ENCODE results near the gene SACS.

The SACS gene

DNA sequence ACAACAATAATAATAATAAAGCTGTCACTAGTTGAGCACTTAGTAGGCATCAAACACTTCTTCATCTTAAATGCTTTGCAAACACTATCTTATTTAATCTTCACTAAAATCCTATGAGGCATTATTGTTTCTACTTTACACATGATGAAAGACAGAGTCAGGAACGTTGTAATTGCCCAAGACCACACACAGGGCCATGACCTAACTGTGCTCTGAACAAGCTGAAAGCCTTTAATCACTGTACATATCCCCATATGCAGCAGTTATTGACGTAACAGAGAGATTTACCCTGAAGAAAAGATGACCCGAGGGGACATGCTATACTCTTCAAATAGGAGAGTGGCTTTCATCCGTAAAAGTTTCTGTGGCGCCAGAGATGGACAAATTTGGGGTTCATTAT is 53.0 kb downstream of the SACS start:
- Histone ChIP-seq H4K91ac (ENCODE audit: low read length) (no peak overlapping the region), H2AFZ (ENCODE audit: low read depth, low read length) (no peak overlapping the region), H3K4ac (ENCODE audit: low read depth in 1 of 2, low read length in 2 of 2) (no peak overlapping the region), H3K4me2 (ENCODE audit: low read length, poor library complexity, severe bottlenecking) (no peak overlapping the region), H2BK120ac (ENCODE audit: low read depth, low read length) (no peak overlapping the region), H3K18ac (ENCODE audit: low read depth in 1 of 2, low read length in 2 of 2) (no peak overlapping the region), H2AK5ac (ENCODE audit: low read length, severe bottlenecking) (no peak overlapping the region), H2BK15ac (ENCODE audit: low read depth, poor library complexity, severe bottlenecking) (no peak overlapping the region), H2BK12ac (ENCODE audit: low read length in 2 of 2) (no peak overlapping the region), H3K27me3 (ENCODE audit: control insufficient read depth in 1 of 2, insufficient read depth in 1 of 2, low read length in 2 of 2) (no peaks in the 10 kb centered on the region), H3K9ac (ENCODE audit: low read length) (no peak overlapping the region), H3K14ac (ENCODE audit: low read length in 2 of 2) (no peak overlapping the region), H3K27ac (ENCODE audit: low read length, poor library complexity, severe bottlenecking) (no peak overlapping the region), H3K36me3 (ENCODE audit: control insufficient read depth in 1 of 2, insufficient read depth in 2 of 2, low read depth in 1 of 2, low read length in 2 of 2) (no peaks in the 10 kb centered on the region), H3K4me3 (ENCODE audit: insufficient read depth in 1 of 2, low read depth in 1 of 2, low read length in 2 of 2) (no peak overlapping the region), H3K79me1 (replicated peaks; ENCODE audit: low read length, poor library complexity, severe bottlenecking) (peaks cover 5% of the 10 kb centered on the region), H2BK5ac (ENCODE audit: low read depth, low read length, poor library complexity, severe bottlenecking) (no peak overlapping the region), H4K8ac (ENCODE audit: low read length) (no peak overlapping the region), H3K23ac (ENCODE audit: low read length in 2 of 2) (no peak overlapping the region), H3K9me3 (ENCODE audit: control insufficient read depth, low read length) (no peaks in the 10 kb centered on the region), H3K4me1 (ENCODE audit: control insufficient read depth, insufficient read depth, low read depth, low read length) (peaks cover 13% of the 10 kb centered on the region)
- peak; percentile 60 for DNase-seq
- WGBS = 84% methylated on average over 4 of the region's 5 CpGs

DNA sequence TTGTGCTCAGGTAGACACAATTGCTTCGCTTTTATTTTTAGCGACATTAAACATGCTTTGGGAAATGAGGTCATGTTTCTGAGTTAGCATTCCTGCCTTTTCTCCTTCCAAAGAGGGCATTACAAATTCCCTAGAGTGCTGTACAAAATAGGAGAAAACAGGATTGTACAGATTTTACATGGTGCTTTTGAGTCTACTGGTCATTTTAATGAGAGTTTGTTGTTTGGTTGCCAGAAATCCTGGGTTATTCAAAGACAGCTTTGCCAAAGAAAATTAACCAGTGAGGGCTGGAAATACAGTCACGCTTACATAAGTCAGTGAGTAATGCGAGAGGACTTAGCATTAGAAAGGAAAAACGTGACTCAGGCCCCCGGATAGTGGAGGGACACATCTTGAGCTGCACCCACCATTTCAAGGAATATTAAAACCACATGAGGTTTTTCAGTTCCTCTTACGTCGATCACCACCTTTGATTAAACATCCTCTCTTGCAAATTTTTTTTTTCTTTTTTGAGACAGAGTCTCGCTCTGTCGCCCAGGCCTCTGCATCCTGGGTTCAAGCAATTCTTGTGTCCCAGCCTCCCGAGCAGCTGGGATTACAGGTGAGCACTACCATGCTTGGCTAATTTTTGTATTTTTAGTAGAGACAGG is 55.4 kb downstream of the SACS start:
- H3K4me1 ChIP-seq (ENCODE audit: control insufficient read depth, insufficient read depth, low read depth, low read length) = peaks cover 17% of the 10 kb centered on the region
- no peak overlapping the region for H2BK120ac ChIP-seq (ENCODE audit: low read depth, low read length)
- no peak overlapping the region for H3K23ac ChIP-seq (ENCODE audit: low read length in 2 of 2)
- H3K9ac ChIP-seq (ENCODE audit: low read length) = peak overlapping the region; percentile 65
- peaks cover 4% of the 10 kb centered on the region for H3K79me1 ChIP-seq (replicated peaks; ENCODE audit: low read length, poor library complexity, severe bottlenecking)
- no peak overlapping the region for H4K91ac ChIP-seq (ENCODE audit: low read length)
- H3K4me3 ChIP-seq (ENCODE audit: insufficient read depth in 1 of 2, low read depth in 1 of 2, low read length in 2 of 2) = no peak overlapping the region
- WGBS = 44% methylated on average over 11 of the region's 11 CpGs
- H3K4me2 ChIP-seq (ENCODE audit: low read length, poor library complexity, severe bottlenecking) = no peak overlapping the region
- H2AFZ ChIP-seq (ENCODE audit: low read depth, low read length) = no peak overlapping the region
- H3K18ac ChIP-seq (ENCODE audit: low read depth in 1 of 2, low read length in 2 of 2) = no peak overlapping the region
- H3K4ac ChIP-seq (ENCODE audit: low read depth in 1 of 2, low read length in 2 of 2) = no peak overlapping the region
- no peak overlapping the region for H4K8ac ChIP-seq (ENCODE audit: low read length)
- peak overlapping the region; percentile 89 for H3K27ac ChIP-seq (ENCODE audit: low read length, poor library complexity, severe bottlenecking)
- H2BK15ac ChIP-seq (ENCODE audit: low read depth, poor library complexity, severe bottlenecking) = no peak overlapping the region
- no peak overlapping the region for H3K14ac ChIP-seq (ENCODE audit: low read length in 2 of 2)
- H2BK12ac ChIP-seq (ENCODE audit: low read length in 2 of 2) = no peak overlapping the region
- no peaks in the 10 kb centered on the region for H3K27me3 ChIP-seq (ENCODE audit: control insufficient read depth in 1 of 2, insufficient read depth in 1 of 2, low read length in 2 of 2)
- DNase-seq = peak; percentile 84
- peak overlapping the region; percentile 32 for H2AK5ac ChIP-seq (ENCODE audit: low read length, severe bottlenecking)
- peaks cover under 1 to 3% of the 10 kb centered on the region in 2 experiments for H3K36me3 ChIP-seq (ENCODE audit: control insufficient read depth in 1 of 2, insufficient read depth in 2 of 2, low read depth in 1 of 2, low read length in 2 of 2)
- no peak overlapping the region for H2BK5ac ChIP-seq (ENCODE audit: low read depth, low read length, poor library complexity, severe bottlenecking)
- H3K9me3 ChIP-seq (ENCODE audit: control insufficient read depth, low read length) = no peaks in the 10 kb centered on the region

DNA sequence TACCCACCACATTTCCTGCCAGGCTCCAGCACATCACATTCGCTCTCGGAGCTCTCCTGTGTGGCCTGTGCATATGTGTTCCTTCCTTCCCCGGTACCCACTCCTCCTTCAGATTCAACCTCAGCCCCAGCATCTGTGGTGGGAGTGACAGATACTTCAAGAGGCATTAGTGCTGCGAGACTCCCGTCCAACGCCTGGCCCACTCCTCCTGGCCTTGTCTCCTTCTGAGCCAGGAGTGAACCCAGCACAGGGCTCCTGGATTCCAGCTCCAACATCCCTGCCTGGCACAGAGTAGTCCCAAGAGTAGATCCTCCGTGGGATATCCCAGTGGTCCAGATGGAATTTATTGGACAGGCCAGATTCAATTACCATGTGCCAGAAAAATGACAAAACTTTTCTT is 55.9 kb downstream of the SACS start:
- no peak overlapping the region for H2AFZ ChIP-seq (ENCODE audit: low read depth, low read length)
- H3K27me3 ChIP-seq (ENCODE audit: control insufficient read depth in 1 of 2, insufficient read depth in 1 of 2, low read length in 2 of 2) = no peaks in the 10 kb centered on the region
- no peak overlapping the region for H3K4me2 ChIP-seq (ENCODE audit: low read length, poor library complexity, severe bottlenecking)
- H3K9ac ChIP-seq (ENCODE audit: low read length) = peak overlapping the region; percentile 65
- H3K23ac ChIP-seq (ENCODE audit: low read length in 2 of 2) = no peak overlapping the region
- peak overlapping the region in 1 of 2 experiments; percentile 85 for H3K18ac ChIP-seq (ENCODE audit: low read depth in 1 of 2, low read length in 2 of 2)
- H3K27ac ChIP-seq (ENCODE audit: low read length, poor library complexity, severe bottlenecking) = peak overlapping the region; percentile 89
- H3K79me1 ChIP-seq (replicated peaks; ENCODE audit: low read length, poor library complexity, severe bottlenecking) = peaks cover 2% of the 10 kb centered on the region
- H4K91ac ChIP-seq (ENCODE audit: low read length) = no peak overlapping the region
- H2BK15ac ChIP-seq (ENCODE audit: low read depth, poor library complexity, severe bottlenecking) = peak overlapping the region; percentile 60
- peak overlapping the region in 1 of 2 experiments; percentile 12 for H3K4me3 ChIP-seq (ENCODE audit: insufficient read depth in 1 of 2, low read depth in 1 of 2, low read length in 2 of 2)
- no peak for DNase-seq
- no peak overlapping the region for H3K14ac ChIP-seq (ENCODE audit: low read length in 2 of 2)
- no peak overlapping the region for H2BK120ac ChIP-seq (ENCODE audit: low read depth, low read length)
- H3K4me1 ChIP-seq (ENCODE audit: control insufficient read depth, insufficient read depth, low read depth, low read length) = peaks cover 19% of the 10 kb centered on the region
- no peak overlapping the region for H4K8ac ChIP-seq (ENCODE audit: low read length)
- peak overlapping the region in 1 of 2 experiments; percentile 51 for H2BK12ac ChIP-seq (ENCODE audit: low read length in 2 of 2)
- H2BK5ac ChIP-seq (ENCODE audit: low read depth, low read length, poor library complexity, severe bottlenecking) = peak overlapping the region; percentile 15
- no peaks in the 10 kb centered on the region for H3K9me3 ChIP-seq (ENCODE audit: control insufficient read depth, low read length)
- H2AK5ac ChIP-seq (ENCODE audit: low read length, severe bottlenecking) = peak overlapping the region; percentile 32
- H3K36me3 ChIP-seq (ENCODE audit: control insufficient read depth in 1 of 2, insufficient read depth in 2 of 2, low read depth in 1 of 2, low read length in 2 of 2) = peaks cover 5 to 8% of the 10 kb centered on the region in 2 experiments
- WGBS = 77% methylated on average over 7 of the region's 7 CpGs
- no peak overlapping the region for H3K4ac ChIP-seq (ENCODE audit: low read depth in 1 of 2, low read length in 2 of 2)

DNA sequence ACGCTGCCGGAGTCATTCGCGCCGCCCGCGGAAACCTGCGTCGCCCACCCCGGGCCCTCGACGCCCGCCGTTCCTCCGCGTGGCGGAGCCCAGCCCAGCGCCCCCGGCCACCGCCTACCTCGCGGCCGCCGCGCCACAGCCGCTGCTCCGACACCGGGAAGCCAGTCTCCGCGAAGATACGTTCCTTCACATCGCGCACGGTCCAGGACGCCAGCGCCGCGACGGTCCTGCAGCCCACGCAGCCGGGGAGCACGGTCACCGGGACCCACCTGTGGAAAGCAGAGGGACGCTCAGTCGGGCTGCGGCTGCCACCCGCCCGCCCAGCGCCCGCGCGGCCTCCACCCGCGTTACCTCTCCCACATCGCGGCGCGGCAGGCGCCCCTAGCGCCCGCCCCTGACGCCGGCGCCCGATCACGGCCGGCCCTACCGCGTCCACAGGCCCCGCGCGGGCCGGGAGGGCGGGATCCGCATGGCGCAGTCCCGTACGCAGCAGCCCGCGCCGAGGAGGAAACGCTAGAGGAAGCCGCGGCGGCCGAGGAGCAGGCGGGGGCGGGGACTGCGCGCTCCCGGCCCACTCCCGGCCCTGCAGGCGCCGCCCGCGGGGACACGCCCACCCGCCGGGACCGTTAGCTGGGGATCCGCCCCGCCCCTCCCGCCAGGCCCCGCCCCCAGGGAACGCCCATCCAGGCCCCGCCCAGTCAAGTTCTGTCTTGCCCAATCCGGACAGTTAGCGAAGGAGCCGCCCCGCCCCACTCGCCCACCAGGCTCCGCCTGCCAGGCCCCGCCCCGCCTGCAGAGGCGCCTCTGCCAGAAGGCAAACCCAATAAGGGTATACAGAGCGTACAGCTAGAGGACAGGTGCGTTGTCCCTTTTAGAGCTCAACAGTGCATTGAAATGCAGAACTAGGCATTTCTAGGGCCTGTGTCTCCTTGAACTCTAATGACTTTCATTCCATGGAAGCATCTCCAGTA is 58.2 kb downstream of the SACS start:
- peak overlapping the region; percentile 82 to 100 for H3K4me3 ChIP-seq (ENCODE audit: insufficient read depth in 1 of 2, low read depth in 1 of 2, low read length in 2 of 2)
- H3K79me1 ChIP-seq (replicated peaks; ENCODE audit: low read length, poor library complexity, severe bottlenecking) = peaks cover 5% of the 10 kb centered on the region
- H2BK120ac ChIP-seq (ENCODE audit: low read depth, low read length) = no peak overlapping the region
- peak overlapping the region; percentile 81 for H4K8ac ChIP-seq (ENCODE audit: low read length)
- H3K27me3 ChIP-seq (ENCODE audit: control insufficient read depth in 1 of 2, insufficient read depth in 1 of 2, low read length in 2 of 2) = no peaks in the 10 kb centered on the region
- DNase-seq = peak; percentile 91
- no peak overlapping the region for H2BK12ac ChIP-seq (ENCODE audit: low read length in 2 of 2)
- H3K4me2 ChIP-seq (ENCODE audit: low read length, poor library complexity, severe bottlenecking) = peak overlapping the region; percentile 26
- no peak overlapping the region for H2AK5ac ChIP-seq (ENCODE audit: low read length, severe bottlenecking)
- peaks cover 17% of the 10 kb centered on the region for H3K4me1 ChIP-seq (ENCODE audit: control insufficient read depth, insufficient read depth, low read depth, low read length)
- H3K36me3 ChIP-seq (ENCODE audit: control insufficient read depth in 1 of 2, insufficient read depth in 2 of 2, low read depth in 1 of 2, low read length in 2 of 2) = peaks cover 10 to 31% of the 10 kb centered on the region in 2 experiments
- peak overlapping the region; percentile 35 to 60 for H3K4ac ChIP-seq (ENCODE audit: low read depth in 1 of 2, low read length in 2 of 2)
- H3K23ac ChIP-seq (ENCODE audit: low read length in 2 of 2) = peak overlapping the region in 1 of 2 experiments; percentile 81
- peak overlapping the region; percentile 64 for H4K91ac ChIP-seq (ENCODE audit: low read length)
- WGBS = under 1% methylated on average over 98 of the region's 117 CpGs
- H3K14ac ChIP-seq (ENCODE audit: low read length in 2 of 2) = peak overlapping the region in 1 of 2 experiments; percentile 98
- no peak overlapping the region for H3K27ac ChIP-seq (ENCODE audit: low read length, poor library complexity, severe bottlenecking)
- no peaks in the 10 kb centered on the region for H3K9me3 ChIP-seq (ENCODE audit: control insufficient read depth, low read length)
- peak overlapping the region; percentile 39 for H2BK5ac ChIP-seq (ENCODE audit: low read depth, low read length, poor library complexity, severe bottlenecking)
- no peak overlapping the region for H2BK15ac ChIP-seq (ENCODE audit: low read depth, poor library complexity, severe bottlenecking)
- H2AFZ ChIP-seq (ENCODE audit: low read depth, low read length) = peak overlapping the region; percentile 90
- H3K9ac ChIP-seq (ENCODE audit: low read length) = peak overlapping the region; percentile 88
- H3K18ac ChIP-seq (ENCODE audit: low read depth in 1 of 2, low read length in 2 of 2) = peak overlapping the region; percentile 93 to 97

All from mesenchymal stem cell (in vitro differentiated cells and primary cell).